GM21529 (cell line): Measurements from ENCODE around the gene HBB.
"Not testable (repeated sequence)": the region's sequence is repeated elsewhere in the genome, so short reads cannot be mapped to it uniquely, and the experiment has no call there.

Experiments
- ATAC-seq: cut with Tn5 transposase; IDR thresholded peaks from one replicate; pipeline ENCODE4 v1.9.1; 2021; ENCODE audit not compliant: unreplicated experiment

Gene HBB

GRCh38 chr11:5226732-5227310 lies at the start of gene HBB:
Gene HBB (minus strand): TSS chr11:5227071. CDS start chr11:5227021, 50 bp downstream.
- no peak for ATAC-seq

- ATAC-seq: no peak
Observed at GRCh38 chr11:5275369-5276110, 48.7 kb upstream of the HBB start.

- no peak for ATAC-seq
Observed at GRCh38 chr11:5274395-5274794, 47.5 kb upstream of the HBB start.

GRCh38 chr11:5272395-5273017 lies 45.6 kb upstream of the HBB start:
- no peak for ATAC-seq

GRCh38 chr11:5269715-5270147 lies 42.9 kb upstream of the HBB start, which contains the start of gene HBE1:
Gene HBE1 (minus strand): TSS chr11:5269945. CDS start chr11:5269890, 55 bp downstream.
- no peak for ATAC-seq

- ATAC-seq: no peak
Observed at GRCh38 chr11:5267033-5267563, 40.2 kb upstream of the HBB start.

- no peak for ATAC-seq
Observed at GRCh38 chr11:5266609-5267008, 39.7 kb upstream of the HBB start.

GRCh38 chr11:5265832-5266231 lies 39.0 kb upstream of the HBB start:
- ATAC-seq: no peak

- ATAC-seq: no peak
Observed at GRCh38 chr11:5258543-5259262, 31.8 kb upstream of the HBB start.

GRCh38 chr11:5257296-5257695 lies 30.4 kb upstream of the HBB start:
- ATAC-seq: no peak

GRCh38 chr11:5254646-5255413 lies 28.0 kb upstream of the HBB start, which contains the start of gene HBG2:
Gene HBG2 (minus strand): TSS chr11:5254781. CDS start chr11:5254728, 53 bp downstream.
- not testable (repeated sequence) for ATAC-seq

- not testable (repeated sequence) for ATAC-seq
Observed at GRCh38 chr11:5254023-5254422, 27.2 kb upstream of the HBB start.

- ATAC-seq: not testable (repeated sequence)
Observed at GRCh38 chr11:5253440-5253839, 26.6 kb upstream of the HBB start.

- no peak for ATAC-seq
Observed at GRCh38 chr11:5252919-5253265, 26.0 kb upstream of the HBB start.

GRCh38 chr11:5252192-5252918 lies 25.5 kb upstream of the HBB start:
- ATAC-seq: no peak

- no peak for ATAC-seq
Observed at GRCh38 chr11:5251746-5252145, 24.9 kb upstream of the HBB start.

GRCh38 chr11:5250543-5251204 lies 23.8 kb upstream of the HBB start:
- no peak for ATAC-seq

- not testable (repeated sequence) for ATAC-seq
Observed at GRCh38 chr11:5249807-5250396, 23.0 kb upstream of the HBB start, which contains the start of gene HBG1. Gene HBG1 (minus strand): TSS chr11:5249857. CDS start chr11:5249804, 53 bp downstream.

GRCh38 chr11:5248498-5248897 lies 21.6 kb upstream of the HBB start:
- not testable (repeated sequence) for ATAC-seq
